Left ventricle myocardium superior (tissue), 1 donor: ENCODE data around the gene SYNGAP1. TPM values are rescaled to one million over a fixed set of nuclear protein-coding genes. Genes with fewer than 3 reads are reported as not detected.

ENCODE experiments used
- ATAC-seq: fragments of 200-7000 bp; cut with Tn5 transposase; one replicate; pipeline ENCODE4 v1.9.1; 2020; ENCODE audit warnings: mild to moderate bottlenecking, moderate library complexity
- DNase-seq: peaks from one replicate; pipeline ENCODE4 v3.0.0-alpha.2; 2020
- intact Hi-C: fragments of 100-400 bp; cut with micrococcal nuclease; formaldehyde crosslinking; loops from one replicate; pipeline ENCODE4 v1.11.0; 2022
- total RNA-seq: library from RNA; stranded (reverse); fragmentation: NEBNext Ultra II Directional; extraction: Animal tissue kit (Norgen Biotek cat#: 25700); gene quantifications from one replicate; pipeline ENCODE4 v1.2.1, GENCODE V29; 2021
- donor health status: DM: no; HTN: yes; CAD: no; lungs with severe emphysema.

Gene SYNGAP1
- total RNA-seq, 1 donor from 2014 or later: 6.2 TPM

GRCh38 chr6:33417903-33418689 lies 1.8 kb upstream of the SYNGAP1 start, which contains the start of gene CUTA:
TSS of gene CUTA (minus strand) at chr6:33418107. CDS start at chr6:33418000, 107 bp downstream.
- intact Hi-C loops: no loop called here
- ATAC-seq (peak; percentile 94), DNase-seq (peak; percentile 99)

- ATAC-seq: no peak
- no peak for DNase-seq
- intact Hi-C loops: no loop called here
Measured at GRCh38 chr6:33418690-33419291, 1.1 kb upstream of the SYNGAP1 start.

DNA sequence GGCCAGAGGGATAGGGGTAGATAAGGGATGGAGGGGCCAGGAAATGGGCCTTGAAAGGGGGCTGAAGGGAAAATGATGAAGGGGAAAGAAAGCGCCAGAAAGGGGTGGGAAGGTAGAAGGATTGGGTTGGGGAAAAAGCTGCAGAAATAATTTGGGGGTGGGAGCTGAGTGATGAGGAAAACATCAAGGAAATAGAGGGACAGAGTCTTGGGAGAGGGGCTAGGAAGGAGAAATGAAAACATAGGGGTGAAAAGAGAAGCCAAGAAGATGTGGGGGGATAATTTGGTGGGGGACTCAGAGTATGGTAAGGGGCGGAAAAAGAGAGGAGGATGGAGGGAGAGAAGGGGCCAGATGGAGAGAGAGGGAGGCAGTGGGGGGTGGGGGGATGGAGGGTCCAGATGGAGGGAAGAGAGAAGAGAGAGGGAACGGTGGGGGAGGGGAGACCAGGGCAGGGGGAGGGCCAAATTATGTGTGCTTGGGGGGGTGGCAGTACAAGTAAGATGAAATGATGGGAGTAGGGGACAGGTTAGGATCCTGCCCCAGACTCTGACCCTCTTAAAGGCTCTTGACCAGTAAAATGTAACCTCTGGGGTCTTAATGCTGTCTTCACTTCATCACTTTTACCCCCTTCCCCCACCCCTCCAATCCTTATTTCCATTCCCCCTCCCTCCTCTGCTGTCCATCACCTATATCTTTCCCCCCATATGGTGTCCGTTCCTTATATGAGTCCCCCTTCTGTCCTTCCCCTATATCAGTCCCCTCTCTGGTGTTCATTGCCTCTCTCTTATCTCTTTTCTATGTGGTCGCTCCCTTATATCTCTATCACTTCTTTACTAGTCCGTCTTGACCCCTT lies 852 bp downstream of the SYNGAP1 start:
- intact Hi-C loops: no loop called here
- DNase-seq (no peak), ATAC-seq (no peak)

DNA sequence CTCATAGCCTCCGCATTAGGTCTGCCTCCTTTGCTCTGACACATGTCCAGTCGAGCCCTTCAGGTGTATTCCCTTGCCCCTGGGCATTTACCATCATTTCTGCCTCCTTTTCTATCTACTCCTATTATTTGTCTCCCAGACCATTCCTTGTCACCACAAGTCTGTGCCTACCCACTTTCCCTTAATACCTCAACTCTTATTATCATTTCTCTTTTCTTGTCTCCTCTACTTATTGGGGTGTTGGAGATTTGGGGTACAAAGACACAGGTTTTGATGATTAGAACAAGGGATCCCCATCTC lies 1.4 kb downstream of the SYNGAP1 start:
- no peak for ATAC-seq
- intact Hi-C loops: no loop called here
- DNase-seq: no peak

DNA sequence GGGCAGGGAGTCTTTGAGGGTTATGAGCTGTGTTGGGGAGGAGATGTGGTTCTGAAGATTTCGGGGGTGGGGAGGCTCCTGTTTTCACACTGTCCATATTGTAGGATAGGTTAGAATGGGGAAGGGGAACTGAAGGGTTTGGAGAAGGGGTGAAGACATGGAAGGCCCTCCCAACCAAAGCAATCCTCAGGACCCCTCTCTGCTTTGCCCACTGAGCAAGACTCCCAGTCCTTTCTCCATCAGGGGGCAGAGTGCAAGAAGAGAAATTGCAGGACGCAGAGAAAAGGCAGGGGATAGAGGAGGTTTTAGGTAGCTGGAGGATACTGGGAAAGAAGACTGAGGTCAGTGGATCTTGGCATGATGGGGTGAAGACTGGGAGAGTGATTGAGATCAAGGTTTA lies 3.9 kb downstream of the SYNGAP1 start:
- no peak for ATAC-seq
- no peak for DNase-seq
- intact Hi-C loops: no loop called here

DNA sequence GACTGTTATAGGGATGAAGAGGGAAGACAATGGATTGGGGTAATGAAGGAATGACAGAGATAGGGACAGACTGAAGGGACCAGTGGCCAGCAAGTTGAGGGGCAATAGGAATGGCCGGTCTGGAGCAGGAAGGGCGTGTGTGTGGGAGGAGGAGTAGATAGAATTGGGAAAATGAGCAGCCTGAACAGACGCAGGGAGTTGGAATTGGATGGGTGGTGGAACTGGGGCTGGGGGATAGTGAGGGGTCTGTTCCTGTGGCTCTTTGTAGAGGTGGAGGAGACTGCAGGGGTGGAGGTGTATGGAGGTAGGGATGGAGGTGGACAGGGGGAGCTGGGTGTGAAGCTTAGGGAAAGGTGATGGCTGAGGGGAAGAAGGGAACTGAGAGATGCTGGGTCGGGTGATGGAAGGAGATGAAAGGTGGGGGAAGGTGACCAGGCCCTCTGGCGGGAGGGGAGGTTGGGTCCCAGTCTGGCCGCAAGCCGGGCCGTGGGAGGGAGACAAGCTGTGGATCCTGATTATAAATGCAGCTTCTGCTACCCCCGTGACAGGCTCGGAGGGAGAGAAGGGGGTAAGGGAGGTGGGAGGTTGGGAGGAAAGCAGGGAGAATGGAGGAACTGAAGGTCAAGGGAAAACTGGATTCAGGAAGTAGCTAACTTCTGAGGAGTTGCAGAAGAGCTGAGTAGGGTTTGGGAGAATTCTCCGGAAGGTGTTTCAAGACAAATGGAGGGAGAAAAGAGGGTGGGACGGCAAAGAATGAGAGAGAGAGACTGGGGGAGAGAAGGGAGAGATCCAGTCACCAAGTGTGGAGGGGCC lies 5.2 kb downstream of the SYNGAP1 start:
- intact Hi-C loops: no loop called here
- peak; percentile 51 for DNase-seq
- ATAC-seq: peak; percentile 0

GRCh38 chr6:33425668-33426577 lies 6.1 kb downstream of the SYNGAP1 start:
- intact Hi-C loops: no loop called here
- ATAC-seq (peak; percentile 83), DNase-seq (peak; percentile 90)

DNA sequence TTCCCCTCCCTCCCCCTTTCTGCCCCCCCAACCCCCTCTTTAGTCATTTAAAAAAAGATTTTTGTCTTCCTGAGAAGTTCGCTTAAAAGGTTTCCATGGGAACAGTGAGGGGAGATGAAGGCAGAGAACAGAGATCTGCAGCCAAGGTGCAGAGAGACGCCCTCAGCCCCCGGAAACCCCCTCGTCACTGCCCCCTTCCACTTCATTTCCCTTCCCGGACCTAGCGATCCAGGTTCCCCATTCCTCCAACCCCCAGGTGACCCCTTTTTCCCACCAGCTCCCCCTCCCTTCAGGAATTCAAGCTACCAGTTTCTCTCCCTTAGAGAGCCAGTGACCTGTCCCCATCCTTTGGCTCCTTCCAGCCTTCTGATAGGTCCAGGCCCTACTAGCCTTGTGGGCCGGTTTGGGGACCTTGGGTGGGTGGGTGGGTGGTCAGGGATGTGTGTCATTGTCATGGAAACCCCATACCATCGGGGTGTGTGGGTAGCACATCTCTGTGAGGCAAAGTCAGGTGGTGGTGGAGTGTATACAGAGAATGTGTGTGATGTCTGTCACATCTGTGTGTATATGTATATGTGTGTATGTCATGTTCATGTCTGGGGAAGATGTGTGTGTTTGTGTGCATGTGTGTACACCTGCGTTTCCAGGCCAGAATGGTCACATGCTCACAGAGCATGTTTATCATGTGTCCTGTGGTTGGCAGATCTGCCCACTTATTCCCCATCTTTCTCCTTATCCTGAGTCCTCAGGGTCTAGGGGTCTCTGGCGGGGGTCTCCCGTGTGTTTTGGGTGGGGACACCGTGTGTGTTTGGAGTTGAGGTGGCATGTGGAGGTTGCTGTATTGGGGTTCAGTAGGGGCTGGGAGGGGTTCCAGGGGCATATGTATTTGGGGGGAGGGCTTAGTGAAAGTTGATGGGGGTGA lies 7.0 kb downstream of the SYNGAP1 start:
- intact Hi-C loops: no loop called here
- ATAC-seq (no peak), DNase-seq (no peak)

- ATAC-seq: peak; percentile 1
- intact Hi-C loops: no loop called here
Measured at GRCh38 chr6:33427585-33428223, 7.8 kb downstream of the SYNGAP1 start.

DNA sequence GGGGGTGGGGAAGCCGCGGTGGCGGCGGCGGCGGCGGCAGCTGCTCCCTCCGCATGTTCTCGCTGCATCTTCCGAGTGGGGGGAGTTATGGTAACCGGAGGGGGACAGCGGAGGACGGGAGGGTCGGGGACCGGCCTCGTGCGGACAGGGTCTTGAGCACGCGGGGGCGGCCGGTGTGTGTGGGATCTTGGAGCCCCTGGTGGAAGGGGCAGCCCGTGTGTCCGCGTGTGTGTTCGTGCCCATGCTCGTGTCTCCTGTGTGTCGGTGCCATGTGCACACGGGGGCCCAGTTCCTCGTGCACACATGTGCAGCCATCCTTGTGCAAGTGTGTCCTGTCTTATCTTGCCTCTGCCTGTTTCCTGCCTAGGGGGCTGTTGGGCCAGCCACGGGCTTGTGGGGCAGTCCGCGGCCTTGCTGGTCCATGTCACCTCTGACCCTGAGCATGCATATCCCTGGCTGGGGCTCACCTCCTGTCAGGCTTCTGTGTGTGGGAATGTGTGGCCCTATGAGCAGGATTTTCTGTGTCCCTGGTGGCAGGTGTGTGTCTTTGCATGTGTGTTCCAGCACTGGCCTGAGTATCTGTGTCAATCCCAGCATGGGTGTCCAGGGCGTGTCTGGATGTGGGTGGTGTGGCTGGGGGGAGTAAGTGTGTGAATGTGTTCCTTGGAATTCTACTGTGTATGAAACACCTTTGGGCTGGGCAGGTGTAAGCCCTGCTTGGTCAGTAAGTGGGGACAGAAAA lies 8.5 kb downstream of the SYNGAP1 start:
- intact Hi-C loops: no loop called here
- no peak for ATAC-seq
- DNase-seq: peak; percentile 48

More at GRCh38 chr6:33427585-33428223, 7.8 kb downstream of the SYNGAP1 start:
- DNase-seq: peak; percentile 79

- DNase-seq (no peak), ATAC-seq (no peak)
- intact Hi-C loops: no loop called here
Measured at GRCh38 chr6:33428966-33429749, 9.3 kb downstream of the SYNGAP1 start.

DNA sequence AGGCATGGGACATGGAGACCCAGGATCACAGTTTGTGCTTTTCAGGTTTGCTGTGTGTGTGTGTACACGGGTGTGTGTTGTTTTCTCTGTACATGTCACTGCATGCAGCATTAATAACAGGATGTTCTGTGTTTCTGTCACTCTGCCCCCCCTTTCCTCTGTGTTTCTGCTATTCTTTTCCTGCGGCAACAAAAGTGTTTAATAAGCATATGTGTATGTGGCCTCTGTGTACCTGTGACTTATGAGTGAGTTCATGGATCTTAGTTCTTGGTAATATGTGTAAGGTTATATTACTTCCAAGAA lies 9.8 kb downstream of the SYNGAP1 start:
- DNase-seq: no peak
- no peak for ATAC-seq
- intact Hi-C loops: no loop called here

DNA sequence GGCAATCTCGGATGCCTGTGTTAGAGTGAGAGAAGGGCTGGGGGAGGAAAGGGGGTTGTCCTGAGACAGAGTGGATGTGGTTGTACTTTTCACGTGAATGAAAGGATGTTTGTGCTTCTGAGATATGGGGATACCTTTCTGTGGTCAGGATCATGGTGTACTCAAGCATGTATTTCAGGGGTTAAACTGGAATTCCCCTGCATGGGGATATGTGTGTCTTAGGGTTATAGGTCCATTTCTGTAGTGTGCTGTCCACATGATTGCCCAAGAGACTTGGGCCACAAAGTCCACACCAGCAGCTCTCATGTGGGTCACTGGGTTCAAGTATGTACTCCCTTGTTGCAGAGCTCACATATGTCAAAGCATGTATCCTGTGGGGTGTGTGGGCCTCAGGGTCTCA lies 10.5 kb downstream of the SYNGAP1 start:
- ATAC-seq: no peak
- no peak for DNase-seq
- intact Hi-C loops: no loop called here

DNA sequence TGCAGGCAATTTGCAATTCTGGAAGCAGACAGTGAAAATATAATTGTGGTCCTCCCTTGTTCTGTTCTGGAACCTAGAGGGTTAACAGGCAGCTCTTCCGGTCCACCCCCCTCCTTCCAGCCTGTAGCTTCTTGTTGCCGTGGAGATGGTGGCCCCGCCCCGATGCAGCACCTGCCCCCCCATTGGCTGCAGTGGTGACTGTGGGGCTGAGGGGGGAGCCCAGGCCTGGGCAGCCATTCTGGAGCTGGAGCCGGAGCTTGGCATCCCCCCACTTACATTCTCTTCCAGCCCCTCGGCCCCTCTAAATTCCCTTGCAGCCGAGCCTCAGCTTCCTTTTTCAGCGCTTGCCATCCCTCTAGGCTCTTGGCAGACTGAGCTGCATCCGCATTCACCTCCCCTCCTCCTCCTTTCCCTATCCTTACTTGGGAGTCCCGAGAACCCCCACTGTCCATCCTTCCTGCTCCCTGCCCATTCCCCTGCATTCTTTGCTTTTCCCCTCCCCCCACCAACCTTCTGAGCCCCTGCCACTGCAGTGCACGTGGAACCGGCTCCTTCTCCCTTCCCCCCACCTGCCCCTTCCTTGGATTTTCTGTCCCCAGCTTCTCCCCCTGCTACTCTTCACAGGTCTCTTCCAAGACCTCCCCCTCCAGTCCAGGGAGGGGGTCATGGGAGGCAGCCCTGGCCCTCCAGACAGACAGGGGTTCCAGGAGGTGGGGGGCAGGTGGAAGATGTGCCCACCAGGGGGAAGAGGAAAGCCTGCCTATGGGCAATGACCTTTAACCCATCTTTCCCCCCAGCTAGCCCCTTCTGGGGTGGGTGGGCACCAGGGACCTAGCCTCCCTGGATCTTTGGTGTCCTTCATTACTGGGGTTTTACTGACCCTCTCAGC lies 11.4 kb downstream of the SYNGAP1 start:
- ATAC-seq: no peak

More for the DNA sequence above, 11.4 kb downstream of the SYNGAP1 start:
- intact Hi-C loops: no loop called here
- peak; percentile 73 for DNase-seq
